Glutamatergic neuron (in vitro differentiated cells): Measurements from ENCODE around the gene ICA1. TPM values are rescaled to one million over a fixed set of nuclear protein-coding genes. Genes with fewer than 3 reads are reported as not detected.

Source experiments
- DNase-seq: peaks from one replicate; pipeline ENCODE4 v3.0.0; 2022
- H3K27ac Mint-ChIP-seq: one replicate; pipeline ENCODE4 v1.8.0; 2020; ENCODE audit warnings: mild to moderate bottlenecking, mixed read lengths, inconsistent platforms; ENCODE audit not compliant: unreplicated experiment
- H3K27me3 Mint-ChIP-seq: one replicate; pipeline ENCODE4 v1.8.0; 2020; ENCODE audit warnings: mild to moderate bottlenecking, moderate library complexity, mixed read lengths, inconsistent platforms; ENCODE audit not compliant: unreplicated experiment
- H3K36me3 Mint-ChIP-seq: one replicate; pipeline ENCODE4 v1.8.0; 2020; ENCODE audit warnings: mild to moderate bottlenecking, mixed read lengths, inconsistent platforms; ENCODE audit not compliant: unreplicated experiment
- H3K4me1 Mint-ChIP-seq: one replicate; pipeline ENCODE4 v1.8.0; 2020; ENCODE audit warnings: mild to moderate bottlenecking, low read depth, mixed read lengths, inconsistent platforms; ENCODE audit not compliant: unreplicated experiment
- H3K4me3 Mint-ChIP-seq: one replicate; pipeline ENCODE4 v1.8.0; 2020; ENCODE audit warnings: mild to moderate bottlenecking, mixed read lengths, inconsistent platforms; ENCODE audit not compliant: unreplicated experiment
- H3K9me3 Mint-ChIP-seq: one replicate; pipeline ENCODE4 v1.8.0; 2020; ENCODE audit warnings: mild to moderate bottlenecking, moderate library complexity, mixed read lengths, inconsistent platforms; ENCODE audit not compliant: unreplicated experiment
- CTCF ChIP-seq: fragments of 200-600 bp; sonication (generic); IDR thresholded peaks from one replicate; pipeline ENCODE4 v1.5.0; 2021; ENCODE audit not compliant: partially characterized antibody, unreplicated experiment
- total RNA-seq: library from RNA; stranded (reverse); fragmentation: NEBNext Ultra II Directional; extraction: Animal tissue kit (Norgen Biotek cat#: 25700); gene quantifications from one replicate; pipeline ENCODE4 v1.2.1, GENCODE V29; 2021; ENCODE audit not compliant: unreplicated experiment

Gene ICA1
- total RNA-seq, 1 donor from 2014 or later, result 9.8 TPM

DNA sequence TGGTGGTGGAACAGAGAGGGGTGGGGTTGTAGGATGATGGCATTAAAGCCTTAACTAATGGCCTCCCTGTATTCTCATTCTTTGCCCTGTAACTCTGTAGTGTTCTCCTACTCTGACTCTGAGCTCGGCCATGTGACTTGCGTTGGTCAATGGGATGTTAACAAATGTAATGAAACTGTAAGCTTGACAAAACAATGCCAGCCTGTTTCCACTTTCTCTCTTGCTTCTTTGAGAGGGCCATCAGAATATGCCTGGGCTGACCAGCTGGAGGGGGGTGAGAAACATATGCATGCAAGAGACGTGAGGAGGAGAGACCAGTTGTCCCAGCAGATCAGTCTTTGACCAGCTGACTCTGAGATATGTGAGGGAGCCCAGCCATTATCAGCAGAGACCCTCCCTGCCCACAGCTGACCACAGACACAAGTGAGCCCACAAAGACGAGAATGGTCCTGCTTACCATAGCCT, 100.6 kb downstream of the ICA1 start:
- no peak for TF ChIP-seq CTCF

GRCh38 chr7:8160779-8161345, 101.1 kb downstream of the ICA1 start:
- H3K27me3 Mint-ChIP-seq, result peaks cover 1% of the 10 kb centered on the region
- no peak for TF ChIP-seq CTCF
- H3K36me3 Mint-ChIP-seq, result no peaks in the 10 kb centered on the region
- H3K27ac Mint-ChIP-seq, result no peak overlapping the region
- DNase-seq, result no peak
- no peak overlapping the region for H3K4me3 Mint-ChIP-seq
- peaks cover 3% of the 10 kb centered on the region for H3K9me3 Mint-ChIP-seq
- peaks cover 3% of the 10 kb centered on the region for H3K4me1 Mint-ChIP-seq

More for the DNA sequence above, 100.6 kb downstream of the ICA1 start:
- DNase-seq, result no peak
- Mint-ChIP-seq H3K4me3 (no peak overlapping the region), H3K4me1 (peaks cover 3% of the 10 kb centered on the region), H3K36me3 (no peaks in the 10 kb centered on the region), H3K9me3 (peaks cover 3% of the 10 kb centered on the region), H3K27ac (no peak overlapping the region), H3K27me3 (peaks cover 1% of the 10 kb centered on the region)

DNA sequence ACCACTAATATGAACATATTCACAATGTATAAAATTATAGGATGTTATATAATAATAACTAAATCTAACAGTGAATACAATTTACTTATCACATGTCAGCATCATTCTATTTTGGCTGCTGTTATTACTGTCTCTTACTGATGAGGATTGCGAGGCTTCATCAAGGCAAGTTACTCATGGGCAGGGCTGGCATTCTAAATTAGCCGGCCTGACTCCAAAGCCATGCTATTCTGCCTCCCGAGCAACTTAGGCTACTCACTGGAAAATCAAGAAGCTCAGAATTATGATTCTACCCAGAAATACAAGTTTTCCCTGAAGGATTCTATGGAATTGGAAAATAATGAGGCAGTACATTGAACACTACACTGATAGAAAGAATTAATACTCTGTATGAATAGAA, 101.7 kb downstream of the ICA1 start:
- DNase-seq, result no peak
- Mint-ChIP-seq H3K4me1 (peaks cover 3% of the 10 kb centered on the region), H3K36me3 (no peaks in the 10 kb centered on the region)

GRCh38 chr7:8159595-8159994, 102.4 kb downstream of the ICA1 start:
- Mint-ChIP-seq H3K36me3 (no peaks in the 10 kb centered on the region), H3K9me3 (peaks cover 3% of the 10 kb centered on the region), H3K4me3 (no peak overlapping the region), H3K27me3 (peaks cover 1% of the 10 kb centered on the region), H3K4me1 (peaks cover 3% of the 10 kb centered on the region), H3K27ac (no peak overlapping the region)
- DNase-seq, result no peak
- no peak for TF ChIP-seq CTCF

More for the DNA sequence above, 101.7 kb downstream of the ICA1 start:
- Mint-ChIP-seq H3K9me3 (peaks cover 3% of the 10 kb centered on the region), H3K27me3 (peaks cover 1% of the 10 kb centered on the region), H3K27ac (no peak overlapping the region), H3K4me3 (no peak overlapping the region)
- no peak for TF ChIP-seq CTCF

- Mint-ChIP-seq H3K27me3 (peaks cover 6% of the 10 kb centered on the region), H3K36me3 (peaks cover 4% of the 10 kb centered on the region), H3K4me3 (no peak overlapping the region), H3K27ac (no peak overlapping the region), H3K9me3 (peaks cover 5% of the 10 kb centered on the region), H3K4me1 (peaks cover 3% of the 10 kb centered on the region)
- DNase-seq, result no peak
- no peak for TF ChIP-seq CTCF
These were observed 104.7 kb downstream of the ICA1 start for GRCh38 chr7:8157296-8157695.
